ENCODE data around the gene NKPD1.

NKPD1 gene

GRCh38 chr19:45154064-45154827 is 6.5 kb downstream of the NKPD1 start:
- no peak for DNase-seq

DNA sequence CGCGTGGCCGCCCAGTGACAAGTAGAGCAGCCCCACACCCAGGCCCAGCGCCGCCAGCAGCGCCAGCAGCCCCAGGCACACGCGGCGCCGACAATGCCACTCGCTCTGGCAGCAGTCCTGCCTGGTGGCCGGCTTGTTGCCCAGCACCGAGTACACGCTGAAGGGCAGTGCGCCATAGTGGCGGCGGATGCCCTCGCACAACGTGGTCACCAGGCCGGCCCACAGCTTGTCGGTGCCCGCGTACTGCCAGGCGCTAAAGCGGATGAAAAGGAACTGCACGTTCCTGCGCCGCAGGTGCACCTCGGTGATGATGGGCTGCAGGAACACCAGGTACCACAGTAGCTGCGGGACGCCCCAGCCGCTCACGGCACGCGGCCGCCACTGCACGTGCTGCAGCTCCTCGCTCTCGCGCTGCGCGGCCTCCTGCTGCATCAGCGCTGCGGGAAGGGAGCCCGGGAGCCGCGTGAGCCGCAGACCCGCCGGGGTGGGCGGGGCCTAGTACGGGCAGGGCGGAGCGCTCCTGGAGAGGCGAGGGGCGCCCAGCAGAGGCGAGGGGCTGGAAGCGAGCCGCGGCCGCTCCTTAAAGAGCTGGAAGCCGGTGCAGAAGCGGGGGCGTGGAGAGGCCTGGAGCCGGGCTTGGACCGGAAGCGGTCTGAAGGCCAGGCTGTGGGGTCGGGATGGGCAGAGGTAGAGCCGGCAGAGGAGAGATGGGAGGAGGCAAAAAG is 7.3 kb downstream of the NKPD1 start:
- peak; percentile 40 for DNase-seq

GRCh38 chr19:45152504-45153338 is 8.1 kb downstream of the NKPD1 start:
- peak; percentile 42 for DNase-seq

- no peak for DNase-seq
Measured at GRCh38 chr19:45151821-45152503, 8.8 kb downstream of the NKPD1 start.

DNA sequence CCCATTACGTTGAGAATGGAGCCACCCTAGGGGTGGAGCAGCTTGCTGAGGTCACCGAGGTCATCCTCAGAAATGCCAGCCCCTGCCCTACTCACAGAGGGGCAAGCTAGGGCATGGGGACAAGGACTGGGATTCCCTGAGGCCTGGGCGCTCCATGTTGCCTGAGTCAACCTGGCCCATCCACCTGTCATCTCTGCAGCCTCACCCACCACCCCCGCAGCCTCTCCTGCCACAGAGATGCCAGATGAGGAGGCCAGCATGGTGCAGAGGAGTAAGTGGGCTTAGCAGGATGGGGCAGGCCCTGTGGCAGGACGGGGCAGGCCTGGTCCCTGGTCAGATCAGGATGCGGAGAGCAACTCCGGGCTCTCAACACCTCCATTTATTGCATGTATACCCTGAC is 9.5 kb downstream of the NKPD1 start:
- no peak for DNase-seq

GRCh38 chr19:45150751-45151281 is 10.0 kb downstream of the NKPD1 start:
- DNase-seq: no peak

GRCh38 chr19:45150180-45150579 is 10.6 kb downstream of the NKPD1 start:
- no peak for DNase-seq

DNA sequence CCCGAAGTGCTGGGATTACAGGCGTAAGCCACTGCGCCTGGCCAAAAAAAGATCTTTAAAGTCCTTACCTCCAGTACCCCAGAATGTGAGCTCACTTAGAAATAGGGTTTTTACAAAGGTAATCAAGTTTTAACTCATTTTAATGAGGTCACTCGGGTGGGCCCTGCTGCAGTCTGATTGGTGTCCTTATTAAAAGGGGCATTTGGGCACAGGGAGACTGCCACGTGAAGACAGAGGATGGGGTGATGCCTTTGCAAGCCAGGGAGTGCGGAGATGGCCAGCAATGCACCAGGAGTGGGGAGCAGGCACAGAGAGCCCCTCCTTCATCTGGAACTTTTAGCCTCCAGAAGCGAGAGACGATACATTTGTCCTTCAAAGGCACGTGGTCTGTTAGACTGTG is 11.7 kb downstream of the NKPD1 start:
- DNase-seq: no peak

DNA sequence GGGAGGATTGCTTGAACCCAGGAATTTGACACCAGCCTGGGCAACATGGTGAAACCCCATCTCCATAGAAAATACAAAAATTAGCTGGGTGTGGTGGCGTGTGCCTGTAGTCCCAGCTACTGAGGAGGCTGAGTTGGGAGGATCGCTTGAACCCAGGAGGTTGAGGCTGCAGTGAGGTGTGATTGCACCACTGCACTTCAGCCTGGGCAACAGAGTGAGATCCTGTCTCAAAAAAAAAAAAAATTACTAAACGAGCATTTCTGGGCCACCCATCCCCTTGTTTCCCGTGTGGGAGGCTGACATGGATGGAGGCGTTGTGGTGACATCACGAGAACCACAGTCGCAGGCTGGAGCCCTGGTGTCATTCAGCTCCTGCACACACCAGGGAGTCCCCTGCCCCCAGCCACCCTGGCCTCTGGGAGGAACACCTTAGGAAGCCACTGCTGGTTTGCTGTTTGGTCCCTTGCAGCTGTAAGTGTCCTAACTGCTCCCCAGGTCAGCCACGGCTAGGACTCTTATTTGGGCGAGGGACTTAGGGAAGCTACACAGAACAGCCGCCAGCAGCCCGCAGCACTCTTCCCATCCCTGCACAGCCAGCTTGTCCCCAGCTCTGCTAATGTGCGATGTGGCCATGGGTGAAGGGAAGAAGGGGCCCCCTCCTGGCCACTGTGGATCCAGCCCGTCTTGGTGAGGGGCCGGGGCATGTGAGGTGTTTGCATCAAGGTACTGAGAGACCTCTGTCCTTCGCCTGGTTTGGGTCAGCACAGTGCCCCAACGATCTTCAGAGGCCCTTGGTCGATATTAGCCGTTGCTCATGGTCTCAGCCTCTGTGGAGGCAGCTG is 12.7 kb downstream of the NKPD1 start:
- DNase-seq: no peak

- DNase-seq: no peak
Measured at GRCh38 chr19:45146741-45147205, 14.0 kb downstream of the NKPD1 start.

DNA sequence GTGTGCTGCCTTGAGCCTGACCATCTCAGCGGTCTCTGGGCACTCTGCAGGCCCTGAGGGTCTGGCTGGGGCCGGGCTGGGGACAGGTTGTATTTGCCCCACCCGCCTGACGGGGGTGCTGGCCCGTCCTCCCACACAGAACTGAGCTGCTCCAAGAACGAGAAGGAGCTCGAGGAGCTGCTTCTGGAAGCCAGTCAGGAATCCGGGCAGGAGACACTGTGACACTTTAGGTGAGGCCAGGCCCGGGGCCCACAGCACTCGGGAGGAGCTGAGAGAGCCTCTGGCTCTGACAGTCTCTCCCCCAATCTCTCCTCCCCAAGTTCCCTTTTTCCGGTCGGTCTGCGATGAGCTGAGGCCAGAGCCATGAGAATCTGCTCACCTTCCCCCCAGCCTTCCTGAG is 14.5 kb downstream of the NKPD1 start:
- no peak for DNase-seq

DNA sequence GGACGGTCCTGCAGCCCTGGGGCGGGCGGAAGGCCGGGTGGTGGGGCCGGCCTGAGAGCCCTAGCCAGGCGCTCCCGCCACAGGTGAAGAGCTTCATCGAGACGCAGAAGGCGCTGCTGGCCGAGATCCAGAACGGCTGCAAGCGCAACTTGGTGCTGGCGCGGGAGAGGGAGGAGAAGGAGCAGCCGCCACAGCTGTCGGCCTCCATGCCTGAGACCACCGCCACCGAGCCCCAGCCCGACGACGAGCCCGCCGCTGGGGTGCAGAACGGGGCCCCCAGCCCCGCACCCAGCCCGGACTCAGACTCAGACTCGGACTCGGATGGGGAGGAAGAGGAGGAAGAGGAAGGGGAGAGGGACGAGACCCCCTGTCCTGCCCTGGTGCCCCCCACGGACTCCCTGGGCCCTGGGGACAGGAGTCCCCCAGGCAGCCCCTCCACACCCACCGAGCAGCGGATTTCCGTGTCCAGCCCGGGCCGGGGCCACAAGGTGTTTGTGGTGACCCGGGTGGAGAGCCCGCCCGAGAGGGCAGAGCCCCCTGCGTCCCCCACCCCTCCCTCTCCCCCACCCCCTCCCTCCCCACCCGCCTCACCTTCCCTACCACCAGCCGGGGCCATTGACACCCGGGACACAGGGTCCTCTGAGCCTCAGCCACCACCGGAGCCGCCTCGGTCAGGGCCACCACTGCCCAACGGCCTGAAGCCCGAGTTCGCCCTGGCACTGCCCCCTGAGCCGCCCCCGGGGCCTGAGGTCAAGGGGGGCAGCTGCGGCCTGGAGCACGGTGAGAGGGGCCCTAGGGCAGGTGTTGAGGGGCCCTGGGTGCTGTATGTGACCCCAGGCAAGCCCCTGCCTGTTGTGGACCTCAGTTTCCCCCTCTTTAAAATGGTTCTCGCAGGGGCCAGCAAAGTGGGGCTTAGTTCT is 15.3 kb downstream of the NKPD1 start:
- DNase-seq: no peak

DNA sequence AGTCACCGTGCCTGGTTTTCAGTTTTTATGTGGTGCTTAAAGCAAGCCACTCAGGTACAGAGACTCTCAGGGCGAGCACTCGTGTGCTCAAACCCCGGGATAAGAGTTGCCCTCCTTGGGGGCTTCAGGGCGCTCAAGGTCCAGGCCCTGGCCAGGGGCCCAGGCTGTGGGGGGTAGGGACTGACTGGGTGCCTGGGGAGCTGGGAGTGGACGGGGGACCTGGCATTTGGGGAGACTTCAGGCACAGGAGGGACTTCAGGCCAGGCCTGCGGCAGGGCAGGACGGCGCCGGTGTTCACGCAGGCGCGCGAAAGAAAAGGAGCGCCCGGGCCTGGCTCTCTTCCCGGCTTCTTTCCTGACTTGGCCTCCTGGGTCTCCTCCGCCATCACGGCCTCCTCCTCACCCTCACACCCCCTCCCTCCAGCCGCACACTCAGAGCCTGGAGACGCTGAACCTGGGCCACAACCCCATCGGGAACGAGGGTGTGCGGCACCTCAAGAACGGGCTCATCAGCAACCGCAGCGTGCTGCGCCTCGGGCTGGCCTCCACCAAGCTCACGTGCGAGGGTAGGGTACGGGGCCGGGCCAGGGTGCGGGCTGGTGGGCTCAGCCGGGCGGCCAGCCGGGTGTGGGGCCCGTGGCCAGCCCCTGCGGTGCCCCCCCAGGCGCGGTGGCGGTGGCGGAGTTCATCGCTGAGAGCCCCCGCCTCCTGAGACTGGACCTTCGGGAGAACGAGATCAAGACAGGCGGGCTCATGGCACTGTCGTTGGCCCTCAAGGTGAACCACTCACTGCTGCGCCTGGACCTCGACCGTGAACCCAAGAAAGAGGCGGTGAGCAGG is 16.1 kb downstream of the NKPD1 start:
- no peak for DNase-seq

- no peak for DNase-seq
Measured at GRCh38 chr19:45142726-45143110, 18.1 kb downstream of the NKPD1 start.

DNA sequence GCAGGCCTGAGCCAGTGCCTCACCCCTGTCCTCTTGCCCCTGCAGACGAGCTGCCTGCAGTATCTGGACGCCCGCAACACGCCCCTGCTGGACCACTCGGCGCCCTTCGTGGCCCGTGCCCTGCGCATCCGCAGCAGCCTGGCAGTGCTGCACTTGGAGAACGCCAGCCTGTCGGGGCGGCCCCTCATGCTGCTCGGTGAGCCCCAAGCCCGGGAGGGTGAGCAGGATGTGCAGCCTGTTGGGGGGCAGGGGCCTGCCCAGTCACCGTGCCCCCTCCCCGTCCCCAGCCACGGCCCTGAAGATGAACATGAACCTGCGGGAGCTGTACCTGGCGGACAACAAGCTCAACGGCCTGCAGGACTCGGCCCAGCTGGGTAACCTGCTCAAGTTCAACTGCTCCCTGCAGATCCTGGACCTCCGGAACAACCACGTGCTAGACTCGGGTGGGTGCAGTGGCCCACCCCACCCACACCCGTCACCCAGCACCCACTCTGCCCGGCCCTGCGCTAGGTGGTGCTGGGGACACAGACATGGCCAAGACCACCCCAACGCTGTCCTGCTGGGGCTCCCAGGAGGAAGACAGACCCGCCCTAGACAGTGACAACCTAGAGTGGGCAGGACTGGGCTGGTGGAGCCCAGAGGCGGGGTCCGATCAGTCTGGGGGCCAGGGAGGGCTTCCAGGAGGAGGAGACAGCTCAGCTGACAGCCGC is 18.6 kb downstream of the NKPD1 start:
- no peak for DNase-seq

- no peak for DNase-seq
Measured at GRCh38 chr19:45141203-45141900, 19.4 kb downstream of the NKPD1 start.

DNA sequence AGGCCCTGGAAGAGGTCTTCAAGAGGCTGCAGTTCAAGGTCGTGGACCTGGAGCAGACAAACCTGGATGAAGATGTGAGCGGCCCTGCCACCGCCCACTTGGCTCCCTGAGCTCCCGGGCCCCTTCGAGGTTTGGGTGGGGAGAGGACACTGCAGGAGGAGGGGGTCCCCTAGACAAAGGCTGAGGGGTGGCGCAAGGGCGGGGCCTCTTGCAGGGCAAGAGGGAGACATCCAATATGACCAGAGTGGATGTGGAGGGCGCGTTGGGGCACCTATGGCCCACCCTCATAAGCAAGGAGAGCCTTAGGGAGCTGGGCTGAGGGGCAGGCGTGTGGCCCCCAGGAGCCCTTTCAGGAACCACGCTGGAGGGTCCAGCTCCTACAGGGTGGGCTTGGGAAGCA is 20.2 kb downstream of the NKPD1 start:
- no peak for DNase-seq

GRCh38 chr19:45140144-45140503 is 20.7 kb downstream of the NKPD1 start:
- DNase-seq: no peak
